NCI-H524 treated with DMSO at 0.1 percent for 48 hours (cell line): ENCODE measurements around the gene DPP7.
A peak's percentile ranks its signal among the peaks of the same experiment; 100 is the strongest.
"Not testable (repeated sequence)": the region's sequence is repeated elsewhere in the genome, so short reads cannot be mapped to it uniquely, and the experiment has no call there.

Experiments used
- DNase-seq: peaks from one replicate; lab custom pipeline; 2025; lab: John Stamatoyannopoulos, UW

DPP7 gene

GRCh38 chr9:137070906-137071275 is 43.6 kb downstream of the DPP7 start:
- no peak for DNase-seq

GRCh38 chr9:137070201-137070905 is 44.2 kb downstream of the DPP7 start, which contains the start of gene SAPCD2:
Gene SAPCD2 (minus strand): TSS chr9:137070557. CDS start chr9:137070460, 97 bp downstream.
- peak; percentile 80 for DNase-seq

DNA sequence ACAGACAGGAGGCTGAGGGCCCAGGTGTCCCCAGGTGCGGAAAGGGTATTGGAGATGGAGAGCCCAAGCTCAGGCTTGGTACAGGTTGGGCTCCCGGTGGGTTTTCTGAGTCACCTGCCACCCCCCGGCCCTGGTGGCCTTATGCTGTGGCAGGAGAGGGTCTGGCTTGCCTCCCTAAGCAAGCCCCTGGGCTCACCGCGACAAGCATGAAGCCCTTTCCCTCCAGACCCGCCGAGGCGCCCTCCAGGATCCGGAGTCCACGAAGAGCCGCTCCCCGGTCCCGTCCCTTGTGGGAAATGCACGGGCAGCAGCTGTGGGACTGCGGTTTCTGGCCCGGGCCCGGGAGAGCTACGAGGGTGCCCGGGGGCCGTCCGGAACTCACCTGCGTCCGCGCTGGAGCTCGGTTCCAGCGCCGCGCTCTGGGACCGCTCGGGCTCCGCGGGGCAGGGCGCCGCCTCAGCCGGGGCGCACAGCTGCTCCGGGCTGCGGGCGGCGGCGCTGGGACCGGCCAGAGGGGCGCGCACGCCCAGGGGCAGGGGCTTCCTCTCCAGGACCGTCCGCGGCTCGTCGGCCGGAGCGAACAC is 44.9 kb downstream of the DPP7 start:
- no peak for DNase-seq

DNA sequence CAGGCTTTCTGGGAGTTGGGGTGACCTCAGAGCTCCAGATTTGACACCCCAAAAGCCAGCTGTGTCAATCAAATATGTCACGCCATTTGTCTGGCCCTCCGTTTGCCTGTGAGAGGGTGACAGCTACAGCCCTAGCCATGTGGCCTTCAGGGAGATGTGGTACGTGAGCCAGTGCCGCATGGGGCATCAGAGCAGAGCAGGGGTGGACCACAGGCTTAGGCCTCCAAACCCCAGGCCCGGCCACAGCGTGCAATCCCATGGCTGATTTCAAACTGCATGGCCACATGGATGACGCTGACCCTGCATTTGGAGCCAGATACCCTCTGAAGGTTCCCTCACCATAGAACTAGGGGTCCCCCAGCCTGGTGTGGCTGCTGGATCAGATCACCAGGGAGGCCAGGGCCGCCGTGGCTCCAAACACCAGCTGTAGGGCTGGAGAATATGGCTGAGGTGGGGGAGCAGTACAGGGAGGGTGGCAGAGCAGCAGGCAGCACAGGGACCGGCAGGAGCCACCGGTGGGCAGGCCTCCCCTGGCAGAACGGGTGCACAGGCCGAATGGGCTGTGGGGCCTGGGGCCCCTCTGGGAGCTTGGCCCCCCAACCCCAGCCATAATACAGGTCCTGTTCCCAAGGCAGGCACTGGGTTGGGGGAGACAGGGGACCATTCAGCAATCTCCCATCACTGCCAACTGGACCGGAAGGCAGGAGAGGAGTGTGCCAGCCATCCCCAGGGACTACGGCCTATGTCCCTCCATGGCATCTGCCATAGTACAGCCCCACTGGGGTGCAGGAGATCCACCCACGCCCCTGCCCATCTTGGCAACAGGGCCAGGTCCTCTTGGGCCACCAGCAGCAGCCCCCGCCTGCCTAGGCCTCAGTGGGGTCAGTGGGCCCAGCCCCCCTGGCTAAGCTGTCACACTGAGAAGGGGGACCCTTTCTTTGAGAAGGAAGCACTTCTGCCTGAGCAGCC is 45.7 kb downstream of the DPP7 start:
- no peak for DNase-seq

DNA sequence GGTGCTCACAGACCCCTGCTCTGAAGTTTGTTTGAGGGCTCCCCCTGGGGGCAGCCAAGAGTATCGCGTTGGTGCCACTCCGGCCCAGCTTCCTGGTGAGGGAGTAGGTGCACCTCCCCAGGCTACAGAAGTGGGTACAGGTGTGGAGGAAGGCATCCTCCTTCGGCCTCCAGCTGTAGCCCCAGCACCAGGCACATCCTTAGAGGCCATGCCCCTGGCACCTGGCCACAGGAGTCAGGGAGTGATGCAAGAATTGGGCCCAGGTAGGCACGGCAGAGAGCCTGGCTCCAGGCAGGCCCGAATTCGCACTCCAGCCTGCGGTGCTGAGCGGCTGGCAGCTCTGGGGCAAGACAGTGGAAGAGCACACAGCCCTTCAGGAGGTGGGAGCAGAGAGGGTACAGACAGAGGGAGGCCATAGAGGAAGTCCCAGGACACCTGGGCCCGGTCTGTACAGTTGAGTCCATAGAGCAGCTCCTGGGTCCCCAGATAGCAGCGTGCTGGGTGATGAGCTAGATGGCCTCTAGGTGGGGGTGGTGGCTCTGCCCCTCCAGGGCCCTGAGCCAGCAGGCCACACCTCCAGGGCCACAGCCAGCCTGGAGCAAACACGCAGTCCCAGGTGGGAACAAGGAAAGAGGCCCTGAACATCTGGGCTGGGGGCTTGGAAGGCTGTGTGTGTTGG is 46.5 kb downstream of the DPP7 start:
- no peak for DNase-seq

DNA sequence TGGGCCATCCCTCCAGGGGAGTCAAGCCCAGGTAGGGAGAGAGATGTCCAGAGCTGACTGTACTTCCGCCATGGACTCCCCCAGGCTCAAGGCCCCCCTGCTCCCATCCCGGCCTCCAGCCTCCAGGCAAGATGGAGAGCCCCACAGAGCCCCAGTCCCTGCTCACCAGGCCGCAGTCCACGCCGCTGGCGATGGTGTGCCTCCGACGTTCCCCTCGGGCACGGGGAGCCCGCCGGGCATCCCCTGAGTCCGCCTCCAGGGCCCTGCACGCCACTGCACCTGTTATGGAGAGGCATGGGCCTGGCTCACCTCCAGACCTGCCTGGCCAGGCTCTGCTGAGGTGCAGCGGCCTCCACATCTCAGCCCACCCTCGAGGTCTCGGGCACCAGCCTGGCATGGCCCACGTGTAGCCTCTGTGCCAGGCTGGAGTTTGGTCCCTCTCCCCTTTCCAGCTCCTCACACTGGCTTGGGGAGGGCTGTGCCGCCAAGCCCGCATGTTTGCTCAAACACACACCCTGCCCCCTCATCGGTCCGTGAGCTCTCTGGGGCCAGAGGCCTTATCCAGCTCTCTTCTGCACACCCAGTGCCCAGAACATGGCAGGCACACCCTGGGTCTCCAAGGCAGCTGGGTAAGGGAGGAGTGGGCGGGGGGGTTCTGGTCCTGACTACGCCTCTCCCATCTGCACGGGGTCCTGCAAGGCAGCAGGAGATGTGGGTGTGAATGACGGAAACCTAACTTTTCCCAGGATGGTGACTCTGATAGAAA is 48.3 kb downstream of the DPP7 start:
- DNase-seq: no peak

DNA sequence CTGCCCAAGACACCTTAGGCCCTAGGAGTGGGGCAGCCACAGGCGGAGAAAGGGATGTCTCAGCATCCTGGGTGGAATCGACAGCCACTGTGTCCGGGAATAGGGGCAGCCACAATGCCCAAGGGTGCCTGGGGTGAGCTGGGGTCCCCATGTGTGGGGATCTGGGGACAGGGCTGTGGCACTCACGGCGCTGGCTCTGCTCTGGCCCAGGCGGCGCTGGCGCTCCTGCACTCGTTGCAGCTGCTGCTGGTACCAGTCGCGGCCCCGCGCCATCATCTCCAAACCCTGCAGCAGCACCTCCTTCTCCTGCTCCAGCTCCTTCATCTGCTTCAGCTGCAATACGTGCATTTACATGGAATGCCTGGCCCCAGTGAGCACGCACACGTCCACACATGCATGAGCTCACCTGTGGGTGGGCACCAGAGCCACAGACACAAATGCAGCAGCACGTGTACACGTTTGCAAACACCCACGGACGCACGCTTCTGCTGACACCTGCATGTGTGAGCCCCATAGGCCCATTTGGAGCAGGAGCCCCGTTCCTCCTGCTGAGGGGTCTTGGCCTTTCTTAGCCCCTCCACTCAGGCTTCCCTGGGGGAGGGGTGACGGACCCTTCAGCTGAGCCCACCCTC is 49.1 kb downstream of the DPP7 start:
- no peak for DNase-seq

DNA sequence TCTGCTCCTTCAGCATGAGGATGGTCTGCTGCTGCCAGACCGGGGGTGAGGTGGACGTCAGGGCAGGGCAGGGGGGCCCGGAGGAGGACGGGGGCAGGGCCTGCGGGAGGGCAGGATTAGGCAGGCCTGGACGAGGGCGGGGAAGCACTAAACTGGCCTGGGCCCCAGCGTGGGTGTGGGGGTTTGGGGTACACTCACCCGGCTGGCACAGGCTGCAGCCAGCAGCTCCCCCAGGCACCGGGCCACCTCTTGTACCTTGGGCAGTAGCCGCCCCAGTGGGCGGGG is 49.7 kb downstream of the DPP7 start:
- DNase-seq: no peak

DNA sequence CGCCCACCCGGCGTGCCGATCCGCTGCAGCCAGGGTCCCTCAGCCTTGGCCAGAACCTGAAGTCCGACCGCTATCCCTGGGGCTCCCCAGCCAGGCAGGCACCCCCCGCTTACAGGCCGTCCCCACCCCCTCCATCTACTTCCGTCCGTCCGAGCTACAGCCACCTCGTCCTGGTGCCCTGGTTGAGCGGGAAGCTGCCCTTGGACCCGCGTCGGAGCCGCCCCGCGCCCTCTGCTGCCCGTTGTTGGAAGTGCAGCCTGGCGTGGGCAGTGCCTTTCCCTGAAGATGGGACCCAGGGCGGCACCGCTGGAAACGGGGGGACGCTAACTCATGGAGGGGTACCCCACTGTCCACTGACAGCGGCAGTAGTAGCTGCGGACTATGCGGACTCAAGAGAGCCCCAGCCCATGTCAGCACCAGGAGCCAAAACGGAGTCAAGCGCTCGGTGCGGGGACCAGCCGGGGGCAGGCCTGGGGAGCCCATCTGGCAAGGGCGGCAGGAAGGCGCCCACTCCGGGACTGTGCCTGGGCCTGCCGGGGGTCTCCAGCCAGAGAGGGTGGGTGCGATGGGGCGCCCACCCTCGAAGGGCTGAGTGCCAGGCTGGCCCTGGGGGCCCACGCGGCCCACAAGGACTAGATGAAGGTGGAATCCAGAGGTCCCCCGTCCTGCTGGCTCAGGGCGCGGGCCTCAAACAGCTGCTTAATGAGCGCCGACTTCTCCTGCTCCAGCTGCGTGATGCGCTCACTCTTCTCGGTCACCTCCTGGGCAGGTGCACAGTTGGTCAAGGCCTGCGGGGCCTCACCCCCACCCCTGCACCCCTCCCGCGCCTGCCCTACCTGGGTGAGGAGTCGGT is 50.3 kb downstream of the DPP7 start:
- DNase-seq: no peak

DNA sequence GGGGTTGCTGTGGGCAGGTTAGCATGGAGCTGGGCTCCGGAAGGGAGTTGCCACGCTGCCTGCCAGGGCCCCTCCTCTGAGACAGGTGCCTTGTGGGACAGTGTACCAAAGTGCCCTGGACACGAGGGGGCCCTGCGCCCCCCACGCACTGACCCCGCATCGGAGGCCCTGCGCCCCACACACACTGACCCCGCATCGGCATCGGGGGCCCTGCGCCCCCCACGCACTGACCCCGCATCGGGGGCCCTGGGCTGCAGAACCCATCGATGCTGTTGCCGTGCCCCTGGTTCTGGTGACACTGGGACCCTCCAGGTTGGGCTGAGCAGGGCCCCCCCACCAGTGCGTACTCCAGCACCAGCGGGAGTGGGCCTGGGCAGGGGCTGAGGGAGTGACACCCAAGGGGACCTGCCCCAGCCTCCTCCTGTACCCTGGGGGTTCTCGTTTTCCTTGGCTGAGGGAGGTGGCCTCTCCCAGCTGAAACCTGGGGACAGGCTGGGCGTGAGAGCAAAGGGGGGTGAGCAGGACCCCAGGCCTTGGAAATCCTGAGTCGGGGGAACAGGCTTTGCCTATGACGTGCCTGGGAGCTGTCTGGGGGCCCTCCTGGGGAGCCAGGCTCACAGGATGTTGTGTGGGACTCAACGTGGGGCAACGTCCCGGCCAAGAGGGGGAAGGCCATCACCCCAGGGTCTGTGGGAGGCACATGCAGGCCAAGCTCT is 51.1 kb downstream of the DPP7 start:
- no peak for DNase-seq

- not testable (repeated sequence) for DNase-seq
These were observed 51.7 kb downstream of the DPP7 start for GRCh38 chr9:137062798-137063197.

DNA sequence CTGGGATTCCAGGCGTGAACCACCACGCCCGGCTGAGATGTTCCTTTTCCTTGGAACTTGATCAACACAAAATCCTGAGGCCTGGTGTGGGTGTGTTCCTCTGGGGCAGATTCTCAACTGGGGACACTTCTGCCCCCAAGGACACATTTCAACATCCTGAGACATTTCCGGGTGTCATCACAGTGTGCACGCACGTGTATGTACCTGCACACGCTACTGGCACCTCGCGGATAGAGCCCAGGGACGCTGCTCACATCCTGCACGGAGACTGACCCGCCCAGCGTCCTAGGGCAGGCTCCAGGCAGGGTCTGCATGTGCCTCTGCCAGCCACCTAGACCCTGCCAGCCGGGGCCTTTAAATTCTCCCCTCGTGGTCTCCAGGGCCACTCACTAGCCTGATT is 52.1 kb downstream of the DPP7 start:
- DNase-seq: no peak
